DOHH2 (cell line): Measurements from ENCODE around the gene TRAF3IP3.

Experiments used
- H3F3A ChIP-seq: fragments of 200-600 bp; sonication (generic), shearing (Covaris generic); 2 replicates; pipeline ENCODE4 v1.6.0; 2016; ENCODE audit warnings: antibody characterized with exemption, mild to moderate bottlenecking; ENCODE audit not compliant: control insufficient read depth, insufficient read depth
- H3K27ac ChIP-seq: fragments of 200-600 bp; sonication (generic); 2 replicates; pipeline ENCODE4 v1.5.1; 2014; ENCODE audit warnings: low read depth, mild to moderate bottlenecking, low read length, moderate library complexity
- H3K27me3 ChIP-seq: fragments of 200-600 bp; sonication (generic); 2 replicates; pipeline ENCODE4 v1.6.1; 2014; ENCODE audit warnings: mild to moderate bottlenecking, low read length, mixed read lengths; ENCODE audit not compliant: control insufficient read depth
- H3K36me3 ChIP-seq: fragments of 200-600 bp; sonication (generic); 2 replicates; pipeline ENCODE4 v1.6.1; 2014; ENCODE audit warnings: mild to moderate bottlenecking, low read length, moderate library complexity, mixed read lengths; ENCODE audit not compliant: control insufficient read depth
- H3K4me1 ChIP-seq: fragments of 200-600 bp; sonication (generic); 2 replicates; pipeline ENCODE4 v1.6.1; 2014; ENCODE audit warnings: mild to moderate bottlenecking, low read length, mixed read lengths; ENCODE audit not compliant: control insufficient read depth
- H3K4me2 ChIP-seq: fragments of 200-600 bp; sonication (generic); 2 replicates; pipeline ENCODE4 v1.6.0; 2014; ENCODE audit warnings: mild to moderate bottlenecking, low read length, moderate library complexity
- H3K4me3 ChIP-seq: fragments of 200-600 bp; sonication (generic); 2 replicates; pipeline ENCODE4 v1.5.1; 2014; ENCODE audit warnings: mild to moderate bottlenecking, low read length, mixed read lengths
- H3K79me2 ChIP-seq: fragments of 200-600 bp; sonication (generic); 2 replicates; pipeline ENCODE4 v1.6.1; 2014; ENCODE audit warnings: mild to moderate bottlenecking, low read length, mixed read lengths; ENCODE audit not compliant: control insufficient read depth
- H3K9me2 ChIP-seq: fragments of 200-600 bp; sonication (generic); replicated peaks from 2 replicates; pipeline ENCODE4 v1.6.1; 2014; ENCODE audit warnings: mild to moderate bottlenecking, low read length, mixed read lengths; ENCODE audit not compliant: control insufficient read depth
- H3K9me3 ChIP-seq: fragments of 200-600 bp; sonication (generic); 2 replicates; pipeline ENCODE4 v1.6.1; 2014; ENCODE audit warnings: antibody characterized with exemption, low read length, mixed read lengths; ENCODE audit not compliant: control insufficient read depth, insufficient read depth
- H4K20me1 ChIP-seq: fragments of 200-600 bp; sonication (generic); 2 replicates; pipeline ENCODE4 v1.6.0; 2014; ENCODE audit warnings: low read depth, mild to moderate bottlenecking, antibody characterized with exemption, low read length, moderate library complexity; ENCODE audit not compliant: control insufficient read depth, insufficient read depth
- EZH2phosphoT487 ChIP-seq: fragments of 200-600 bp; sonication (generic); IDR thresholded peaks from 2 replicates; pipeline ENCODE4 v1.6.1; 2017; ENCODE audit warnings: borderline replicate concordance, mild to moderate bottlenecking, antibody characterized with exemption, low read length, moderate library complexity, mixed read lengths
- TF ChIP-seq, protein P1 (sequence below): fragments of 200-600 bp; sonication (generic); IDR thresholded peaks from one replicate; pipeline ENCODE4 v1.5.1; 2014; ENCODE audit warnings: antibody characterized with exemption, mild to moderate bottlenecking, low read depth, low read length; ENCODE audit not compliant: poor library complexity, severe bottlenecking

The TRAF3IP3 gene, protein sequence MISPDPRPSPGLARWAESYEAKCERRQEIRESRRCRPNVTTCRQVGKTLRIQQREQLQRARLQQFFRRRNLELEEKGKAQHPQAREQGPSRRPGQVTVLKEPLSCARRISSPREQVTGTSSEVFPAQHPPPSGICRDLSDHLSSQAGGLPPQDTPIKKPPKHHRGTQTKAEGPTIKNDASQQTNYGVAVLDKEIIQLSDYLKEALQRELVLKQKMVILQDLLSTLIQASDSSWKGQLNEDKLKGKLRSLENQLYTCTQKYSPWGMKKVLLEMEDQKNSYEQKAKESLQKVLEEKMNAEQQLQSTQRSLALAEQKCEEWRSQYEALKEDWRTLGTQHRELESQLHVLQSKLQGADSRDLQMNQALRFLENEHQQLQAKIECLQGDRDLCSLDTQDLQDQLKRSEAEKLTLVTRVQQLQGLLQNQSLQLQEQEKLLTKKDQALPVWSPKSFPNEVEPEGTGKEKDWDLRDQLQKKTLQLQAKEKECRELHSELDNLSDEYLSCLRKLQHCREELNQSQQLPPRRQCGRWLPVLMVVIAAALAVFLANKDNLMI

DNA sequence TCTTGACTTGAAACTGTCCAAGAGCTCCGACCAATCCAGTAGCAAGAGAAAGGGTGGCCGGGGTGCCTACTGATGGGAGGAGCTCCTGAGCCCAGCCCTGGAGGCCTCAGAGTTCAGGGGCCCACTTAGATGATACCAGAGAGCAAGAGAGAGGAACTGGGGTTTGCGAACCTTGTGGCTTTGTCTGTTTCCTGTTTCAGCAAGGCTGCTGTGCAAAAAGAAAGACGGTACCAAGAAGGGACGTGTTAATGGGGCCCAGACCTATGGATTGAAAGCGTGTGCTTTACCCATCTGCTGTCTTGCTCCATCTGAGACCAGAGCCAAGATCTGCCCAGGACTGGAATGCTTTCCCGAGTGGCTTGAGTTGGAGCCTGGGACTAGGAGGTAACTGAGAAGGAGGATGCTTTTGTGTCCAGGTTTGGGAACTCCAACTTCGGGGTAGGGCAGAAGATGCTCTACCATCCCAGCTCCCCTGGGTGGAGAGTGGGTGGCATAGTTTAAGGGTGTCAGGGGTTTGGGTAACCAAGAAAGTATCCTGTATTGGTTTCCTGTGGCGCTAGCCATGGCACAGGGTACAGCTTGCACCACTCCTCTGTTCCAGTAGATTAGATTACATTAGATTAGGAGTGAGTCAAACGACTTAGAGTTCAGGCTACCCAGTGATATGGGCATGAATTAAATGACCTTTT, at the start of gene TRAF3IP3:
Gene TRAF3IP3 (plus strand): TSS at position 128 of the 689 bp plus-strand sequence. CDS start 3,987 bp downstream, outside the sequence.
- Histone ChIP-seq H3K9me2 (no peaks in the 10 kb centered on the region), H3K4me1 (peaks cover 27% of the 10 kb centered on the region), H3K36me3 (peaks cover 6% of the 10 kb centered on the region; the same call in 1 of the 2 replicates), H4K20me1 (no peaks in the 10 kb centered on the region), H3K4me3 (peak within 1 kb of the TSS; percentile 81), H3K27me3 (no peaks in the 10 kb centered on the region), H3F3A (no peaks in the 10 kb centered on the region), H3K27ac (peak within 1 kb of the TSS; percentile 75), H3K4me2 (peak within 1 kb of the TSS; percentile 96), H3K9me3 (no peaks in the 10 kb centered on the region), H3K79me2 (peaks cover 12% of the 10 kb centered on the region; the same call in 1 of the 2 replicates)
- TF ChIP-seq, protein P1, sequence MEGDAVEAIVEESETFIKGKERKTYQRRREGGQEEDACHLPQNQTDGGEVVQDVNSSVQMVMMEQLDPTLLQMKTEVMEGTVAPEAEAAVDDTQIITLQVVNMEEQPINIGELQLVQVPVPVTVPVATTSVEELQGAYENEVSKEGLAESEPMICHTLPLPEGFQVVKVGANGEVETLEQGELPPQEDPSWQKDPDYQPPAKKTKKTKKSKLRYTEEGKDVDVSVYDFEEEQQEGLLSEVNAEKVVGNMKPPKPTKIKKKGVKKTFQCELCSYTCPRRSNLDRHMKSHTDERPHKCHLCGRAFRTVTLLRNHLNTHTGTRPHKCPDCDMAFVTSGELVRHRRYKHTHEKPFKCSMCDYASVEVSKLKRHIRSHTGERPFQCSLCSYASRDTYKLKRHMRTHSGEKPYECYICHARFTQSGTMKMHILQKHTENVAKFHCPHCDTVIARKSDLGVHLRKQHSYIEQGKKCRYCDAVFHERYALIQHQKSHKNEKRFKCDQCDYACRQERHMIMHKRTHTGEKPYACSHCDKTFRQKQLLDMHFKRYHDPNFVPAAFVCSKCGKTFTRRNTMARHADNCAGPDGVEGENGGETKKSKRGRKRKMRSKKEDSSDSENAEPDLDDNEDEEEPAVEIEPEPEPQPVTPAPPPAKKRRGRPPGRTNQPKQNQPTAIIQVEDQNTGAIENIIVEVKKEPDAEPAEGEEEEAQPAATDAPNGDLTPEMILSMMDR: no peak
- no peak for TF ChIP-seq EZH2phosphoT487

DNA sequence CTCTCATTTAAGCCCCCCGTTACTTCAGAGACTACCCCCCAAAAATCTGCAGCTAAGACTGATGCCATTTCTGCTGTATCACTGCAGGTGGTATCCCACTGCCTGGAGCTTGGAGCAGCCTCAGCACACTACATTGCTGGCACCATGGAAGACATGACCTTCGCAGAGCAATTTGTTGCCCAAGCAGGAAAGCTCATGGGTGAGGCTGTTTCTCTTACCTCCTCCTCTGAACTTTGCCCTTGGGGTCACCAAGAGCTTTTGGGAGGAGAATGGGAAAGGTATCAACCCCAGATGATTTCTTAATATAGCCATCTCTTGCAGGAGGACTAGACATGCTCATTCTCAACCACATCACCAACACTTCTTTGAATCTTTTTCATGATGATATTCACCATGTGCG, 49.2 kb upstream of the TRAF3IP3 start:
- Histone ChIP-seq H3K27ac (no peak overlapping the region), H3K4me2 (no peak overlapping the region), H3K36me3 (no peaks in the 10 kb centered on the region), H3F3A (no peaks in the 10 kb centered on the region), H3K4me1 (no peaks in the 10 kb centered on the region), H4K20me1 (no peaks in the 10 kb centered on the region), H3K4me3 (no peak overlapping the region), H3K27me3 (peaks cover 13% of the 10 kb centered on the region), H3K9me3 (no peaks in the 10 kb centered on the region), H3K79me2 (no peaks in the 10 kb centered on the region), H3K9me2 (no peaks in the 10 kb centered on the region)
- TF ChIP-seq EZH2phosphoT487: no peak
- TF ChIP-seq, protein P1: no peak

DNA sequence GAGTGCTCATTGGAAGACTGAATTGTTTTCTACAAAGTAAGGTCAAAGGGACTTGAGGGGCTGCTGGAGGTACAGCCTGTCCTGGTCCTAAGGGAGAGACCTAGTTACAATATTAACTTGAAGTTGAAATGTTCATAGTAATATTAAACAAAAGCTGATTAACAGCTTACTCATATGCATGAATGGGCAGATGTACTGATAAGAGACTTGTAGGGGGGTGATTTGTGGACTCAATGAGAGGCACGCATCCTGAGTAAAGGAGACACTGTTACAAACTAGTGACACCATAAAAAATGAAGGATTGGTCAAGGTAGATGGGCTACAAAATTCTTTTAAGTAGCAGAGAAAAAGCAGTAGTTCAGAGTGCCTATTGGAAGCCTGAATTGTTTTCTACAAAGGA, 48.5 kb upstream of the TRAF3IP3 start:
- Histone ChIP-seq H3K79me2 (no peaks in the 10 kb centered on the region), H3K9me3 (no peaks in the 10 kb centered on the region), H3K9me2 (no peaks in the 10 kb centered on the region), H3K27ac (no peak overlapping the region), H3K4me2 (no peak overlapping the region), H3K27me3 (peaks cover 8% of the 10 kb centered on the region; the same call in 1 of the 2 replicates), H3K4me1 (no peaks in the 10 kb centered on the region), H3K4me3 (no peak overlapping the region), H3F3A (no peaks in the 10 kb centered on the region), H3K36me3 (no peaks in the 10 kb centered on the region), H4K20me1 (no peaks in the 10 kb centered on the region)
- TF ChIP-seq, protein P1: no peak
- TF ChIP-seq EZH2phosphoT487: no peak
